GM18498 (cell line): Measurements from ENCODE around the gene SLC30A2.

ENCODE experiments used
- ATAC-seq: cut with Tn5 transposase; IDR thresholded peaks from one replicate; pipeline ENCODE4 v1.9.1; 2021; ENCODE audit warnings: mild to moderate bottlenecking, moderate library complexity; ENCODE audit not compliant: unreplicated experiment

The SLC30A2 gene

GRCh38 chr1:26070296-26070962 lies 24.5 kb upstream of the SLC30A2 start:
- ATAC-seq = no peak

DNA sequence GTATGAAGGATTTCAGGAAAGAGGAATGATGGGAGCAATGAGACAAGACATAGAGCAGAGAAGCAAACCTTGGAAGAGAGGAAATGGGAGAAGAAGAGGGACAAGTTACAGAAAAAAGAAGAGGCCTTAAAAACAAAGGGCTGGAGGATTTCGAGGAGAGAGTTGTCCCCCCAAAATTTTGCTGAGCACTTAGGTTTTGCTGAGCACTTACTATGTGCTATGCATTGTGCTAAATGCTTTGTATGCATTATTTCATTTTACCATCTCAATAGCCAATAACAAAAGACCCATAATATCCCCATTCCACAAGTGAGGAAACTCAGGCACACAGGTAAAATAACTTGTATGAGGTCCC lies 24.0 kb upstream of the SLC30A2 start:
- ATAC-seq = no peak

DNA sequence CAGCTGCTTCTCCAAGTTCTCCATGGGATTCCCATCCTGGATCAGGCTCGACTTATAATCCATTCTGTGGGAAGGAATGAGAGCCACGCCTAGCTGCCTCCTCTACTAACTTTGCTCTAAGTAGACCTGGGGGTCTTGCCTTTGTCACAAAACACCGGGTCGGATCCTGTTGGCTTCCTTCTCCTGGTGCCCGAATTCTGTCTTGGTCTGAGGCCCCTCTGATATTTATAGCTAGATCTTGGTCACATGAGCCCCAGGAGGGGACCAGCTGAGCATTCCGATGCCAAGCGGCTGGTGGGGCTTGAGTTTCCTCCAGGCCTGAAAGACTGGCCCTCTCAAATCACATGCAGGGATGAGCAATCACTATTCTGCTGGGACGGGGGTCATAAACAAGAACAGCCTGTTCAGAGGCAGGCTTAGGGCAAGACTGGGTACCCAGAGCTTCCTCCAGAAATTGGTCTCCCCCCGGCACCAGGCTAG lies 21.6 kb upstream of the SLC30A2 start, which contains the start of gene TRIM63:
TRIM63 (minus strand) TSS at position 199 of the 480 bp plus-strand sequence; CDS start at position 63, 136 bp downstream.
- no peak for ATAC-seq

GRCh38 chr1:26066857-26067256 lies 20.9 kb upstream of the SLC30A2 start:
- no peak for ATAC-seq

GRCh38 chr1:26066160-26066559 lies 20.2 kb upstream of the SLC30A2 start:
- ATAC-seq = no peak

- no peak for ATAC-seq
Measured at GRCh38 chr1:26064553-26064952, 18.6 kb upstream of the SLC30A2 start.

DNA sequence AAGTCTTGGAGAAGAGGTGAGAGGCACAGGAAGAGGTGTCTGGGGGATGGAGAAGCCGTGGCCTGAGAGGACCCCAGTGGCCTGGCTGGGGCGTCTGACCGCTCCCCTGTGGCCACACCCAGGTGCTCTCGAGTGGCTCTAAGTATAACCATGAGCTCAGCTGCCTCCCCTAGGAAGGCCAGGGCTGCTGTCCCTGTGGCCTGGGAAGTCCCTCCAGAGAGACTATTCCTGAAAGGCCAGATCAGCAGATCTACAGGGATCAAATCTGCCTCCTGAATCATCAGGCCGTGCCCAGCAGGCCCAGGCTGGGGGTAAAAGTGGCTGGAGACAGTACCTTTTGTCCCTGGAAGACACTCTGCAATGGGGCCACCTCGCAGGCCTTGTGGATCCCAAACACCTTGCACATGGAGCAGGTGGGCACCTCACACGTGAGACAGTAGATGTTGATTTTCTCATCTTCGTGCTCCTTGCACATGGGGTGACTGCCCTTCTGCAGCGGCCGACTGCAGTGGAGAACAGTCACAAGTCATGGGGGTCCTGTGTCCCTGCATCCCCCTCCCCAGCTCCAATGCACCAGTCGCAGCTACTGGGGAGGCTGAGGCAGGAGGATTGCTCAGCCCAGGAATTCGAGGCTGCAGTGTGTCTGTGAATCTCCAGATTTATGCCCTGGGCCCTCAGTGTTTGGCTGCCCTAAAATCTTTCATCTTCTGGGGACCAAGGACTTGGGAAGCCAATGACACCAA lies 15.1 kb upstream of the SLC30A2 start:
- ATAC-seq = no peak

DNA sequence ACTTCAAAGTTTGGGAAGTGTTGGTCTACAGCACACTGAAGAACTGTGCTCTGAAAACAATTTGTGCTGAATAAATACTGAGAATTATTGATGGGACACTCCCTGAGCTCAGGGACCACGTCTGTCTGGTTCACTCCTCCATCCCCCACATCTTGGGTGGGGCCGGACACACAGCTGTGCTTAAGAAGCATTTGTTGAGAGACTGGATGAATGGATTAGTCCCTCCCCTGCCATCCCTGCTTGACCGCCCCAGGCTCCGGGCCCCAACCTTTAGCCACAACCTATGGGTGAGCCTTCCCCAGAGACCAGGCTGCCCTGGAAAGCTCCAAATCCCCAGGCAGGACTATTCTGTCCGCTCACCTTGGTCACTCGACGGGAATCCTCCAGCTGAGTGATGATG lies 14.0 kb upstream of the SLC30A2 start:
- ATAC-seq = no peak

DNA sequence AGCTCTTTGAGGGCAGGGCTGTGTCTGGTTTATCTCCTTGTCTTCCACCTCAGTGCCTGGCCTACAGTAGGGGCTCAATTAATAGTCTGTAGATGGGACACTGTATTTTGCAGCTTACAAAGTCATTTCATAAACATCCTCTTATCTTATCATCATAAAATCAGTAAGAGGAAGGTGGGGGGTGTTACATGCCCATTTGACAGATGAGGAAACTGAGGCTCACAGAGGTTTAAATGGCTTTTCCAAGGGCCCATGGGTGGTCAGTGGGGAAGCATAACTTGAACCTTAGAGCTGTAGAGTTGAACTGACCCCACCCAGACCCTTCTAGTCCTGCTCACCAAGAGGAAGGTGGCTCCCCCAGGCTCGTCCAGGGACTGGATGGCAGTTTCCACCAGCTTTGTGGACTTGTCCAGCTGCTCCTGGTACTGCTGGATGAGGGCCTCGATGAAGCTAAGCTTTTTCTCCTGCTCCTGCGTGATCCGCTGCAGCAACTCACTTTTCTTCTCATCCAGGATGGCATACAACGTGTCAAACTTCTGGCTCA lies 12.2 kb upstream of the SLC30A2 start:
- no peak for ATAC-seq

GRCh38 chr1:26057189-26057588 lies 11.3 kb upstream of the SLC30A2 start:
- no peak for ATAC-seq

DNA sequence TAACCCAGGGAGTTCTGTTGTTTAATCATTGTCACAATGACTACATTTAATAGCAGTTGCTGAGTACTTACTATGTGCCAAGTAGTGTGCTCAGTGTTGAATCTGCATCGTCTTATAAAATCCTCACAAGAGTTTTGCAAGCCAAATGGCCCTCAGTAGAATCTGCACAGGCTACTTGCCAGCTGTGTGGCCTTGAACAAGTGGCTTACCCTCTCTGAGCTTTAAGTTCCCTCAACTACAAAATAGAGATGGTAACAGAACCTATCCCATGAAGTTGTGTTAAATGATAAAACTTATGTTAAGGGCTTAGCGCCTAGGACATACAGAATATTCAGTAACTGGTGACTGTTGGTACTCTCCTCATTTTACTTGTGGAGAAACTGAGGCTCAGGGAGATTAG lies 9.1 kb upstream of the SLC30A2 start:
- ATAC-seq = no peak

DNA sequence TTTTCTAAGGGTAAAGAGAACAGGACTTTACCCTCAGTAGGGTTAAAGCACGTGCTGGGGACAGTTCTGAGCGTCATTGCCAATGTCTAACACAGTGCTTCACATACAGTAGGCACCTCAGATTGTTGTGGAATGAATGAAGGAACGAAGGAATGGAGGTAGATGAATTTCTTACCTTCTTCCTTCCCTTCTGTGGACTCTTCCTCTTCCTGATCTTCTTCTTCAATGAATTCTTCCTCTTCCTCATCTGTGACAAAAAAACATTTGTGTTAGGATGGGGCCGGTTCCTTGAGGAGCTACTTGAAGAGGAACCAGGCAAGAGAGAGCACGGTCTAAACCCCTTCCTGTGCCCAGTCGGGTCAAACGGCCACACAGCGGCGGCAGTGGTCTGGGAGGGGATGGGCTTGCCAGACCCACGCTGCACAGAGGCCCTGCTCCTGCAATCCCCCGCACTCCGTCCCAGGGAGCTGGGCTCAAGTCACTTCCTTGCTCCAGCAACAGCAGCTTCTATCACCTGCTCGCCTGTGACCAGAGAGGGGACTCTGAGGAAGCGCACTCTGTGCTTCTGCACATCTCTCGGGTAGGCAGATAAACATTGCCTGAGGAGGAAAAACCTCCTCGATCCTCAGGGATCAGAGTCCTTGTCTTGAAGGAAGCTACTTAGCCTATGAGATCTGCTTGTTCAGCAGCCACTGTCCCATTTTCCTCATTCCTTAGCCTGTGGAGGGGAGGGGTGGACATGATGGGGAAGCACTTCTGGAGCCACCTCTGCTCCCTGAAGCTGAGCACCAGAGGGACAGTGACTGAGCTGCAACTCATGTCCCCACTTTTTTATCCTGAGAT lies 8.0 kb upstream of the SLC30A2 start:
- no peak for ATAC-seq

GRCh38 chr1:26050248-26050640 lies 4.3 kb upstream of the SLC30A2 start:
- ATAC-seq = no peak

DNA sequence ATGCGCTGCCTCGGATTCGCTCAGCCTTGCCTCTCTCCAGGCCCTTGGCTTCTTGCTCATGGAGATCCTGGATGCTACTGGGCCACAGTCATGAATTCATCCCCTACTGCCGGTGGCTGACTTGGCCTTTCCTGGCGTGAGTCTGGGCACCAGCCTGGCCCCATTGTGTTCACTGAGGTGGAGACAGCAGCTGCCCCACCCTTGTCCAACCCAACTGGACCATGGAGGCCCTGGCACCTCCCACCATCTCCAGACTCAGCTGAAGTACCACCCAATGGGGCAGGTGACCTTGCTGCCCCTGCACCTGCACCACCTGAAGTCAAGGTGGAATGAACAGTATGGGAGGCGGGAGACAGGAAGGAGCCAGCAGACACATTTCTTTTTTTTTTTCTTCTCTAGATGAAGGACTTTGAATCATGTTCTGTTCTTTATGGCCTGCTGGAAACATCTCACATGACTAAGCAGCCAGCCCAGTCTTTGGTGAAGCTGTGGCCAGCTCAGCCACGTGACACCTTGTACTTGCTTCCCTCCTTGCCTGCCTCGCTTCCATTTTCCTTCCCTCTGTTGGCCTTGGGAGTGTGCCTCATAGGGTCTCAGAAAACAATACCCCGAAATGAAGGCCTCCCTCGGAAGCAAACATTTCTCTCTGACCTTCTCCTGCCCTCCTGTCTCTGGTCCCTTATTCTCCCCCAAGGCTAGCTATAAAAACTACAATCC lies 3.8 kb upstream of the SLC30A2 start:
- no peak for ATAC-seq

- ATAC-seq = no peak
Measured at GRCh38 chr1:26047278-26047874, 1.5 kb upstream of the SLC30A2 start.

- ATAC-seq = no peak
Measured at GRCh38 chr1:26046246-26047095, 553 bp upstream of the SLC30A2 start.

- ATAC-seq = no peak
Measured at GRCh38 chr1:26044971-26045721, 772 bp downstream of the SLC30A2 start.

DNA sequence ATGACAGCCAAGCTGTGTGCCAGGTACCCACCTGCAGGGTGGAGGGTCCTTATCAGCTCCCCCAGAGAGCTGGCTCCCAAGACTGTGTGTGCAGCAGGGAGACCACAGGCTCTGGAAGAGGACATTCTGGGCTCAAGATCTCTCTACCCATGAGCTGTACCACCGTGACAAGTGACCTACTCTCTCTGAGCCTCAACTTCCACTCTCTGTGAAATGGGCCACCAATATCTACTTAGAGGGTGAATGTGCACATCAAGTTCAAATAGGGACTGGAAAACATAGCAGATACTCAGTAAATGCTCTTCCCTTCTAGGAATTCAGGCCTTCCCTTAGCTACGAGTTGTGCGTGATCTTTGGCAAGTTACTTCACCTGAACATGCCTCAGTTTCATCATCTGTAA lies 1.5 kb downstream of the SLC30A2 start:
- no peak for ATAC-seq

DNA sequence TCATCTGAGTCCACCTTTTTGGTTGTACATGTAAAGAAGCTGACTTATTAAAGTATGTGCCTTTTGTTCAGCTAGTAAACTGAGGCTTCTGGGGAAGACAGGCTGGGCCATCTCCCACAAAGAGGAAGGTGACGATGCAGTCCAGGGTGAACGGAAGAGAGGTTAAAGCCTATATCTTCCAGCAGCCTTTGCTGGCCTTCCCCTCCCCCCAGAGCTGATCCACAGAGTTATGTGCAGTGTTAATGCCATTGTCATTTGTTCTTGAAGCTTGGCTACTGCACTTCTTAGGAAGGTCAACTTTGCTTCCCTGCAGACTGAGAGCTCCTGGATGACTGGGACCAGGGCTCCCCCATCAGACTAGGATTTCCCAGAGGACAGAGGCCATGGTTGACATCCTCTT lies 2.2 kb downstream of the SLC30A2 start:
- ATAC-seq = no peak
